GM18505 (cell line): ENCODE measurements around the gene TXN.

Experiments
- ATAC-seq: cut with Tn5 transposase; IDR thresholded peaks from one replicate; pipeline ENCODE4 v1.9.1; 2021; ENCODE audit not compliant: unreplicated experiment
- POLR2A ChIP-seq: IDR thresholded peaks from 4 replicates; pipeline ENCODE4 v1.6.1; 2011; ENCODE audit warnings: borderline replicate concordance; ENCODE audit not compliant: insufficient read depth, insufficient read length; ENCODE audit errors: extremely low read depth

TXN gene

GRCh38 chr9:110251212-110251611 is 5.1 kb downstream of the TXN start:
- no peak for TF ChIP-seq POLR2A
- no peak for ATAC-seq

GRCh38 chr9:110249603-110250002 is 6.7 kb downstream of the TXN start:
- no peak for ATAC-seq
- no peak for TF ChIP-seq POLR2A

GRCh38 chr9:110248361-110248760 is 7.9 kb downstream of the TXN start:
- ATAC-seq, result no peak
- no peak for TF ChIP-seq POLR2A

- TF ChIP-seq POLR2A, result no peak
These were observed 10.1 kb downstream of the TXN start for GRCh38 chr9:110246214-110246613.

GRCh38 chr9:110244616-110245015 is 11.7 kb downstream of the TXN start:
- TF ChIP-seq POLR2A, result no peak
- ATAC-seq, result no peak

More at GRCh38 chr9:110246214-110246613, 10.1 kb downstream of the TXN start:
- no peak for ATAC-seq

GRCh38 chr9:110241858-110242321 is 14.4 kb downstream of the TXN start:
- no peak for TF ChIP-seq POLR2A
- ATAC-seq, result no peak

GRCh38 chr9:110241260-110241857 is 14.9 kb downstream of the TXN start:
- ATAC-seq, result no peak
- no peak for TF ChIP-seq POLR2A

GRCh38 chr9:110240198-110240597 is 16.1 kb downstream of the TXN start:
- no peak for TF ChIP-seq POLR2A
- no peak for ATAC-seq

- no peak for TF ChIP-seq POLR2A
- no peak for ATAC-seq
These were observed 28.0 kb downstream of the TXN start for GRCh38 chr9:110228321-110228720.

GRCh38 chr9:110224583-110224982 is 31.7 kb downstream of the TXN start:
- TF ChIP-seq POLR2A, result no peak

GRCh38 chr9:110220809-110221208 is 35.5 kb downstream of the TXN start:
- ATAC-seq, result no peak
- no peak for TF ChIP-seq POLR2A

More at GRCh38 chr9:110224583-110224982, 31.7 kb downstream of the TXN start:
- ATAC-seq, result no peak

- no peak for ATAC-seq
These were observed 38.6 kb downstream of the TXN start for GRCh38 chr9:110217656-110218099.

GRCh38 chr9:110214586-110215355 is 41.5 kb downstream of the TXN start:
- TF ChIP-seq POLR2A, result no peak
- ATAC-seq, result no peak

More at GRCh38 chr9:110217656-110218099, 38.6 kb downstream of the TXN start:
- no peak for TF ChIP-seq POLR2A

GRCh38 chr9:110214090-110214489 is 42.2 kb downstream of the TXN start:
- no peak for TF ChIP-seq POLR2A
- ATAC-seq, result no peak
